ENCODE results near the gene BLMH. TPM values are rescaled to one million over a fixed set of nuclear protein-coding genes. Genes with fewer than 3 reads are reported as not detected.
A peak's percentile ranks its signal among the peaks of the same experiment; 100 is the strongest.

The BLMH gene
- total and polyA plus RNA-seq, 10 of the 15 experiments (the other 5 are each of a cell fraction or from before 2014, with no cell fraction given): 16.1 to 63.9 (median 54.0) TPM

- SMC1A ChIA-PET (ENCODE audit: uncharacterized antibody, unreplicated experiment): interaction anchor here (0.9 to 2.9 kb wide), 19 partner anchors 8 to 219 kb away, joined by 3 to 12 read pairs (median 5); partner anchors contain the start of genes BLMH and GOSR1
- intact Hi-C loops (cut with micrococcal nuclease; ENCODE audit: unreplicated experiment): no loop called here
- H2AFZ ChIP-seq (ENCODE audit: control insufficient read depth, low read depth, low read length): no peak overlapping the region
- peaks cover 17% of the 10 kb centered on the region for H3K4me1 ChIP-seq (ENCODE audit: control insufficient read depth, insufficient read depth, low read length)
- POLR2A ChIA-PET: interaction anchor here (1.0 to 1.3 kb wide), 2 partner anchors 12 to 32 kb away, joined by 4 read pairs; partner anchors contain the start of gene BLMH
- ATAC-seq (peak; percentile 74), DNase-seq (ENCODE audit: low read depth, low spot score) (no peak), FAIRE-seq (no peak)
- H3K9ac ChIP-seq (ENCODE audit: control insufficient read depth, insufficient read depth, low read length): no peak overlapping the region
- CTCF ChIA-PET: interaction anchor here (0.6 to 3.5 kb wide), 10 partner anchors 9 to 219 kb away, joined by 3 to 28 read pairs (median 4); partner anchors contain the start of gene TMIGD1
- no peaks in the 10 kb centered on the region for H3K79me2 ChIP-seq (ENCODE audit: control insufficient read depth, insufficient read depth, low read length)
- H3K27me3 ChIP-seq (replicated peaks in 1 of 2; ENCODE audit: control insufficient read depth in 2 of 2, insufficient read depth in 2 of 2, low read length in 1 of 2): no peaks in the 10 kb centered on the region; a peak in 1 of 4 replicates
- TF ChIP-seq ZBED1 (IDR thresholded peaks at IDR 0.05; ENCODE audit: borderline replicate concordance) (no peak), IKZF1 (conservative IDR thresholded peaks at IDR 0.05) (0 out of 2 replicates have a peak, but pooled peaks have one; percentile 16), EED (IDR thresholded peaks at IDR 0.05; ENCODE audit: low read depth) (0 out of 2 replicates have a peak, but pooled peaks have one; percentile 24), SPI1 (IDR thresholded peaks at IDR 0.05; ENCODE audit: borderline replicate concordance, insufficient read depth, low read depth, low read length) (peak; percentile 26; the same call in 1 of the 2 replicates), BACH1 (IDR thresholded peaks at IDR 0.05; ENCODE audit: borderline replicate concordance) (no peak), ZNF207 (IDR thresholded peaks at IDR 0.05; ENCODE audit: borderline replicate concordance) (no peak), EZH2 (IDR thresholded peaks at IDR 0.05; ENCODE audit: borderline replicate concordance, control insufficient read depth, low read depth, low read length) (no peak), ZNF687 (IDR thresholded peaks at IDR 0.05) (no peak), IRF5 (IDR thresholded peaks at IDR 0.05; ENCODE audit: borderline replicate concordance) (no peak), MEF2B (IDR thresholded peaks at IDR 0.05; ENCODE audit: partially characterized antibody, poor library complexity, severe bottlenecking) (no peak), IKZF2 (IDR thresholded peaks at IDR 0.05) (peak in 1 of 2 experiments; percentile 7; a peak in 1 of 4 replicates), RUNX3 (IDR thresholded peaks at IDR 0.05; ENCODE audit: low read length) (peak; percentile 38; the same call in 1 of the 2 replicates), TBL1XR1 (IDR thresholded peaks at IDR 0.05; ENCODE audit: low read depth, low read length) (no peak), ESRRA (IDR thresholded peaks at IDR 0.05; ENCODE audit: low read length) (no peak), CREM (IDR thresholded peaks at IDR 0.05; ENCODE audit: low read depth) (no peak)
- H3K4me2 ChIP-seq (ENCODE audit: control insufficient read depth, insufficient read depth): peak overlapping the region; percentile 49
- WGBS (ENCODE audit: insufficient coverage, insufficient replicate concordance, low lambda C conversion rate, missing lambda C conversion rate): 1% methylated on average over 5 of the region's 5 CpGs
- in situ Hi-C loops (cut with MboI): no loop called here
- H3K36me3 ChIP-seq (ENCODE audit: control insufficient read depth in 2 of 2, insufficient read depth in 2 of 2, low read length in 1 of 2): no peaks in the 10 kb centered on the region
- H3K9me3 ChIP-seq (replicated peaks; ENCODE audit: control insufficient read depth, insufficient read depth, low read length): no peaks in the 10 kb centered on the region
- no peaks in the 10 kb centered on the region for H4K20me1 ChIP-seq (ENCODE audit: control insufficient read depth, insufficient read depth)
- no peak overlapping the region for H3K27ac ChIP-seq (ENCODE audit: control insufficient read depth, insufficient read depth)
- H3K4me3 ChIP-seq: no peak overlapping the region
- BruUV-seq (replicated peaks): no TSS peak
- RAD21 ChIA-PET (ENCODE audit: unreplicated experiment): interaction anchor here (0.9 to 1.4 kb wide), 10 partner anchors 12 to 218 kb away, joined by 3 to 7 read pairs (median 4); no protein-coding TSS in a partner anchor
These were observed 31.6 kb upstream of the BLMH start for GRCh38 chr17:30323262-30323894.

Measured in GM12878 (cell line).